Cerebellar nuclear complex (tissue), 1 donor: ENCODE measurements around the gene RAD51B.

ENCODE experiments used
- DNase-seq, 2 experiments: peaks; one replicate each; lab custom pipeline; 2025; lab: John Stamatoyannopoulos, UW

Gene RAD51B

GRCh38 chr14:68551045-68551683 is 731.6 kb downstream of the RAD51B start:
- DNase-seq = no peak

- no peak for DNase-seq
Measured at GRCh38 chr14:68552075-68552474, 732.5 kb downstream of the RAD51B start.

- no peak for DNase-seq
Measured at GRCh38 chr14:68552602-68553001, 733.0 kb downstream of the RAD51B start.

- no peak for DNase-seq
Measured at GRCh38 chr14:68553311-68553710, 733.7 kb downstream of the RAD51B start.

GRCh38 chr14:68554231-68554630 is 734.7 kb downstream of the RAD51B start:
- no peak for DNase-seq

GRCh38 chr14:68556253-68556652 is 736.7 kb downstream of the RAD51B start:
- no peak for DNase-seq

- no peak for DNase-seq
Measured at GRCh38 chr14:68557648-68558047, 738.1 kb downstream of the RAD51B start.

GRCh38 chr14:68558096-68558495 is 738.5 kb downstream of the RAD51B start:
- DNase-seq = no peak

- DNase-seq = no peak
Measured at GRCh38 chr14:68559949-68560348, 740.4 kb downstream of the RAD51B start.

GRCh38 chr14:68561531-68562007 is 742.0 kb downstream of the RAD51B start:
- DNase-seq = no peak

- DNase-seq = no peak
Measured at GRCh38 chr14:68562911-68563250, 743.3 kb downstream of the RAD51B start.

GRCh38 chr14:68563251-68564131 is 743.9 kb downstream of the RAD51B start:
- DNase-seq = no peak

GRCh38 chr14:68564191-68564825 is 744.7 kb downstream of the RAD51B start:
- no peak for DNase-seq

GRCh38 chr14:68564826-68565759 is 745.5 kb downstream of the RAD51B start:
- DNase-seq = no peak

GRCh38 chr14:68566075-68566474 is 746.5 kb downstream of the RAD51B start:
- no peak for DNase-seq

GRCh38 chr14:68568907-68569897 is 749.6 kb downstream of the RAD51B start:
- DNase-seq = no peak

GRCh38 chr14:68569970-68570409 is 750.4 kb downstream of the RAD51B start:
- DNase-seq = no peak

GRCh38 chr14:68571114-68571591 is 751.6 kb downstream of the RAD51B start:
- DNase-seq = no peak

GRCh38 chr14:68571928-68572525 is 752.4 kb downstream of the RAD51B start:
- no peak for DNase-seq

GRCh38 chr14:68573126-68573525 is 753.5 kb downstream of the RAD51B start:
- DNase-seq = no peak
